AG09309 (cell line): ENCODE data around the gene CPD.

Experiments used
- DNase-seq: peaks from one replicate; pipeline ENCODE4 v3.0.0-alpha.2; 2010; ENCODE audit warnings: low read depth
- H3K4me3 ChIP-seq: 2 replicates; pipeline ENCODE4 v1.5.1; 2011; ENCODE audit warnings: mild to moderate bottlenecking, low read depth, low read length, moderate library complexity; ENCODE audit not compliant: control insufficient read depth
- TF ChIP-seq, protein P1 (sequence below): IDR thresholded peaks from 2 replicates; pipeline ENCODE4 v1.5.1; 2011; ENCODE audit warnings: mild to moderate bottlenecking, low read depth, low read length, inconsistent platforms; ENCODE audit not compliant: insufficient read depth, control insufficient read depth; ENCODE audit errors: missing control alignments

CPD gene

DNA sequence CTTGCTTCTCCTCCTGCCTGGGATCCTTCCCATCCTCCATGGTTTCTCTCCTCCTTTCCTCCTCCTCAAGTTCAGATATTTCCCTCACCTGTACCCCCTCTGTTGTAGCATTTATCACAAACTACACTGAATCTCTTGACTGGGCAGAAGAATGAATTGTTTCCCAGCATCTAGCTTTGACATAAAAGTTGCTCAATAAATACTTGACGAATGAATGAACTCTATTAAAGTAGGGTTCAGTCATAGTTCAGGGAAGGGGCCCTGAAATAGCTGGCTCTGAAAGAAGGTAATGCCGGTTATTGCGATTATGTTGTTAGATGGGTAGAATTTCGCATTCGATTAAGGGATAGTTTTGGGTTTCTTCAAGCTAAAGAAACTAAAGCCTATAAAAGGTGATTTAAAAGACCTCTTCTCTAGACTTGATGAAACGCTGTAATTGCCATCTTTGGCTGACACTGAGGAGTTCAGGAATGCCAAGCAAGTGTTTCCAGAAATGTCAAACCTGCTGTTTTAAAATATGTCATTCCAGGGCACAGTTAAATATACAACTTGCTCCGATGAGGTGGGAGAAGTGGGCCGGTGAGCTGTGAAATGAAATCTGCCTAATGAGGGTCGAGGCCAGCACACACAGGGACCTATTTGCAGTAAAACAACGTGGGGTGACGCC is 1.0 kb upstream of the CPD start:
- TF ChIP-seq, protein P1, sequence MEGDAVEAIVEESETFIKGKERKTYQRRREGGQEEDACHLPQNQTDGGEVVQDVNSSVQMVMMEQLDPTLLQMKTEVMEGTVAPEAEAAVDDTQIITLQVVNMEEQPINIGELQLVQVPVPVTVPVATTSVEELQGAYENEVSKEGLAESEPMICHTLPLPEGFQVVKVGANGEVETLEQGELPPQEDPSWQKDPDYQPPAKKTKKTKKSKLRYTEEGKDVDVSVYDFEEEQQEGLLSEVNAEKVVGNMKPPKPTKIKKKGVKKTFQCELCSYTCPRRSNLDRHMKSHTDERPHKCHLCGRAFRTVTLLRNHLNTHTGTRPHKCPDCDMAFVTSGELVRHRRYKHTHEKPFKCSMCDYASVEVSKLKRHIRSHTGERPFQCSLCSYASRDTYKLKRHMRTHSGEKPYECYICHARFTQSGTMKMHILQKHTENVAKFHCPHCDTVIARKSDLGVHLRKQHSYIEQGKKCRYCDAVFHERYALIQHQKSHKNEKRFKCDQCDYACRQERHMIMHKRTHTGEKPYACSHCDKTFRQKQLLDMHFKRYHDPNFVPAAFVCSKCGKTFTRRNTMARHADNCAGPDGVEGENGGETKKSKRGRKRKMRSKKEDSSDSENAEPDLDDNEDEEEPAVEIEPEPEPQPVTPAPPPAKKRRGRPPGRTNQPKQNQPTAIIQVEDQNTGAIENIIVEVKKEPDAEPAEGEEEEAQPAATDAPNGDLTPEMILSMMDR: no peak
- H3K4me3 ChIP-seq: peak overlapping the region; percentile 40; the same call in 1 of the 2 replicates
- DNase-seq: no peak

DNA sequence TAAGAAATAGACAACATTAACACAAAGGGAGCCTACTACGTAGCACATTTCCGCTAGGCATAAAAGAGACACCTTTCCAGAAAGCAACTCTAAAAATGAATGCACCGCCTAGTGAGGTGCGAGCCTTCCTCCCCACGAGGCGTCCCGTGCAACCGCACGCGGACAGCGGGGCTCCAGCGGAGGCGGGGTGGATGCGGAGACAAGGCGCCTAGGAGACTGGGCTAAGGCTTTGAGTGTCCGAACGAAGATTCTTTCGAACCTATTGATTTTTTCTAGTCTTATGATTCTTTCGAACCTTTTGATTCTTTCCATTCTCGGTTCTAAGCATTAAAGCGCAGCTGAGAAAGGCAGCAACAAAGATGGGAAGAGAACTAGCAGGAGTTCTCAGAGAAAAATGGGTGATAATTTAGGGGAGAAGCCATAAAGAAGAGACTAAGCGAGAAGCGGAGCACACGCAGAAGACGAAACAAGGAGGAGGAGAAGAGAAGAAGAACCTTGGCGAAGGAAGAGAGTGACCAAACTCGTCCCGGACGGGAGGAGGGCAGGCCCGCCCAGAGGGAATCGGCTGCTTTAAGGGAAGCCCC is 394 bp upstream of the CPD start:
- DNase-seq: no peak
- H3K4me3 ChIP-seq: peak overlapping the region; percentile 40
- TF ChIP-seq, protein P1: no peak

DNA sequence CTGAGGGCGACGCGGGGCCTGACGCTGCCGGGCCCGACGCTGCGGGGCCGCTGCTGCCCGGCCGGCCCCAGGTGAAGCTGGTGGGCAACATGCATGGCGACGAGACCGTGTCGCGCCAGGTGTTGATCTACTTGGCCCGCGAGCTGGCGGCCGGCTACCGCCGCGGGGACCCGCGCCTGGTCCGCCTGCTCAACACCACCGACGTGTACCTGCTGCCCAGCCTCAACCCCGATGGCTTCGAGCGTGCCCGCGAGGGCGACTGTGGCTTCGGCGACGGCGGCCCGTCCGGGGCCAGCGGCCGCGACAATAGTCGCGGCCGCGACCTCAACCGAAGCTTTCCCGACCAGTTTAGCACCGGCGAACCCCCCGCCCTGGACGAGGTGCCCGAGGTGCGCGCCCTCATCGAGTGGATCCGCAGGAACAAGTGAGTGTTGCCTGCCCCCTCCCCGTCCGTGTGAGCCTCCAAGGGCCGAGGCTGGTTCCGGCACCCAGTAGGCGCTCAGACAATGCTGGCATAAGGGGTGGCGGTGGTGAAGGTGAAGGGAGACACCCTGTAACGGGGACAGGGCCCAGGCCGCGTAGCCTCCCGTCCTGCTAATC is 676 bp downstream of the CPD start:
- no peak for DNase-seq
- TF ChIP-seq, protein P1: no peak
- H3K4me3 ChIP-seq: peak overlapping the region; percentile 79

DNA sequence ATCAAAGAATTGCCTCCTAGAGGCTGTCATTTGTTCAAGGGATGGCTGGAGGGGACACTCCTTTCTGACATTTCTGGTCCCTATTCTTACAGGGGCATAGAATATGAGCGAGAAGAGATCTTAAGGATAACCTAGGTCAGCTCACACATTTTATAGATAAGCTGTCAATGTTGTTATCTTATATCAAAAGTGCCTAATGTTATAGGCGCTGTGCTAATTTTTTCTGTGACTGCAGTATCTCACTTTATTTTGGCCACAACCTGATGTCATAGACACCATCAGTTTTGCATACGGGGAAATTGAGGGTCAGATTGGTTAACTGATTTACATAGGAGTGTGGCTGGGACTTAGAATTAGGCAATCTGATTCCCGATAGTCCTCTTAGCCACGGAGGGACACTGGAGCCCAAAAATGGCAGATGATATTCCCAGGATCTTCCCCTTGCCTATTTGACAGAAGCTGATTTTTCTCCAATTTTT is 1.2 kb downstream of the CPD start:
- TF ChIP-seq, protein P1: no peak
- DNase-seq: no peak
- peak overlapping the region; percentile 79 for H3K4me3 ChIP-seq

DNA sequence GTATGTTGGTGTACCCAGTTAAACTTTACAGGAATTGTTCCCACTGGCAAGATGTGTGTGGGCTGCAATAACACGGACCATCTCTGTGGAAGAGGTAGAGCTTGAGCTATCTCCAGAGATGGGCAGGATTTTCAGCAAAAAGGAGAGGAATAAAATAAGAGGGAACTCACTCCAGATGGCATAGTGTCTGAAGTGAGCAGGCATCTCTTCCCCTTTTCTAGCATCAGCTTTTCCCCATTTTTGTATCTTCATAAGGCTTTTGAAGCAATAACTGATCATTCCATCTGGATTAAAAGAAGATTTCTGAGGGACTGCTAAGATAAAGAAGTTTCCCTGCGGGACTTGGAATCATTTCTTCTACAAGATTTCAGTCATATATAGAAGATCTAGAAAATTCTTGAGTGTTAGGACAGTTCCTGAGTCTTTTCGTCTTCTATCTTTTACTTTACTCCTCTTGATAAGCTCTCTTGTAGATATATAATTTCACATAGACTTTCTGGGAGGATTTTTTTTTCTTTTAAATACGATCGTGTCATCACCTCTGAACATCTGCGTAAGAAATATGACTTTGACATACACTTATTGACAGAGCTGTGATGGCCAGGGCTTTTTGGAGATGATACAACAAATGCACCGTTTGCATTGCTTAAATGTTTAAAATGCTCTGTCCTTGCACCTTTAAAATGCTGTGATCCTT is 2.1 kb downstream of the CPD start:
- DNase-seq: no peak
- H3K4me3 ChIP-seq: no peak overlapping the region; the same call in 1 of the 2 replicates
- TF ChIP-seq, protein P1: no peak

DNA sequence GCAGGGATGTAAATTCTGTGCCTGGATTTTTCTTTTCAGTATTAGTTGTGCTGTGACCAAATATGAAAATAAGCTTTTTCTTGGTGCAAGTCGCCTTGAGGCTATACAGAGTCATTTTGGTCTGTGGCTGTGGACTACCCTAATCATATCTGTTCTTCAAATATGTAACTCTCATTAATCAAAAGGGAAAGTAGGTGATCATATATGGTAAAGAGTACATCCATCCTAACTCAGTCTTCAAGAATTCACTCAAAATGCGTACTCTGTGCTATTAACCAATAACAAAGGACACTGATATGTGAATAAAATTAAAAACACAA is 2.6 kb downstream of the CPD start:
- TF ChIP-seq, protein P1: no peak
- DNase-seq: no peak
- no peak overlapping the region for H3K4me3 ChIP-seq
